Thyroid gland (tissue), 4 donors: ENCODE measurements around the gene HADHB.

Experiments
- POLR2A ChIP-seq, 2 donors: fragments of 450-650 bp; IDR thresholded peaks; one replicate each; pipeline ENCODE4 v1.6.1; 2017; ENCODE audit warnings: antibody characterized with exemption in 2 of 2, mild to moderate bottlenecking in 2 of 2, moderate library complexity in 1 of 2
- TF ChIP-seq, protein P1 (sequence below), 6 experiments: fragments of 200-600 bp in 3 of 6; fragments of 450-650 bp in 3 of 6; sonication (generic) in 3 of 6; IDR thresholded peaks; one replicate each; pipeline ENCODE4 v1.5.1; 2016 to 2019; ENCODE audit warnings: antibody characterized with exemption in 6 of 6, mild to moderate bottlenecking in 2 of 6, inconsistent platforms in 1 of 6, moderate library complexity in 1 of 6

- TF ChIP-seq, protein P1, sequence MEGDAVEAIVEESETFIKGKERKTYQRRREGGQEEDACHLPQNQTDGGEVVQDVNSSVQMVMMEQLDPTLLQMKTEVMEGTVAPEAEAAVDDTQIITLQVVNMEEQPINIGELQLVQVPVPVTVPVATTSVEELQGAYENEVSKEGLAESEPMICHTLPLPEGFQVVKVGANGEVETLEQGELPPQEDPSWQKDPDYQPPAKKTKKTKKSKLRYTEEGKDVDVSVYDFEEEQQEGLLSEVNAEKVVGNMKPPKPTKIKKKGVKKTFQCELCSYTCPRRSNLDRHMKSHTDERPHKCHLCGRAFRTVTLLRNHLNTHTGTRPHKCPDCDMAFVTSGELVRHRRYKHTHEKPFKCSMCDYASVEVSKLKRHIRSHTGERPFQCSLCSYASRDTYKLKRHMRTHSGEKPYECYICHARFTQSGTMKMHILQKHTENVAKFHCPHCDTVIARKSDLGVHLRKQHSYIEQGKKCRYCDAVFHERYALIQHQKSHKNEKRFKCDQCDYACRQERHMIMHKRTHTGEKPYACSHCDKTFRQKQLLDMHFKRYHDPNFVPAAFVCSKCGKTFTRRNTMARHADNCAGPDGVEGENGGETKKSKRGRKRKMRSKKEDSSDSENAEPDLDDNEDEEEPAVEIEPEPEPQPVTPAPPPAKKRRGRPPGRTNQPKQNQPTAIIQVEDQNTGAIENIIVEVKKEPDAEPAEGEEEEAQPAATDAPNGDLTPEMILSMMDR (IDR thresholded peaks at IDR 0.05) = no peak
- TF ChIP-seq POLR2A (IDR thresholded peaks at IDR 0.05) = no peak
Observed at GRCh38 chr2:26330604-26331003, 85.9 kb downstream of the HADHB start.
